Kidney (tissue), 14 donors: ENCODE data around the gene ZDHHC1. TPM values are rescaled to one million over a fixed set of nuclear protein-coding genes. Genes with fewer than 3 reads are reported as not detected.

Experiments used
- DNase-seq, 5 donors: peaks; one replicate each; pipeline ENCODE4 v3.0.0-alpha.2; 2013 to 2020
- FAIRE-seq: peaks from 2 replicates; lab custom pipeline; 2012; peaks lifted over from hg19 to GRCh38; lab: Jason Lieb, UNC
- H3K27ac ChIP-seq, 2 donors: one replicate each; pipeline ENCODE4 v1.7.0; 2013; ENCODE audit warnings: low read depth in 2 of 2, low read length in 2 of 2, inconsistent platforms in 1 of 2
- H3K27me3 ChIP-seq: one replicate; pipeline ENCODE4 v1.7.1; 2013; ENCODE audit warnings: low read length, inconsistent platforms; ENCODE audit not compliant: control insufficient read depth, insufficient read depth
- H3K36me3 ChIP-seq, 3 donors: one replicate each; pipeline versions ENCODE4 v1.7.0 to v1.7.1; 2013; ENCODE audit warnings: low read length in 3 of 3, control low read depth in 1 of 3, inconsistent platforms in 1 of 3; ENCODE audit not compliant: insufficient read depth in 3 of 3, control insufficient read depth in 2 of 3
- H3K4me1 ChIP-seq, 3 donors: one replicate each; pipeline versions ENCODE4 v1.7.0 to v1.7.1; 2013; ENCODE audit warnings: low read length in 3 of 3, inconsistent platforms in 1 of 3, low read depth in 1 of 3; ENCODE audit not compliant: control insufficient read depth in 2 of 3, insufficient read depth in 2 of 3
- H3K4me3 ChIP-seq, 3 donors: one replicate each; pipeline versions ENCODE4 v1.7.0 to v1.8.1; 2013; ENCODE audit warnings: low read length in 3 of 3, control low read depth in 1 of 3, inconsistent platforms in 1 of 3
- H3K9ac ChIP-seq, 3 donors: one replicate each; pipeline versions ENCODE4 v1.7.0 to v1.7.1; 2013; ENCODE audit warnings: low read length in 3 of 3, control low read depth in 1 of 3, inconsistent platforms in 1 of 3
- H3K9me3 ChIP-seq, 3 donors: one replicate each; pipeline versions ENCODE4 v1.7.0 to v1.7.1; 2013; ENCODE audit warnings: low read length in 3 of 3, control low read depth in 1 of 3, inconsistent platforms in 1 of 3; ENCODE audit not compliant: control insufficient read depth in 2 of 3, insufficient read depth in 1 of 3
- CTCF ChIP-seq: IDR thresholded peaks from 3 replicates; pipeline ENCODE4 v1.5.1; 2012; ENCODE audit warnings: mild to moderate bottlenecking, moderate library complexity, borderline replicate concordance; ENCODE audit not compliant: insufficient read depth; ENCODE audit errors: extremely low read depth
- intact Hi-C: fragments of 100-400 bp; cut with DNase I; formaldehyde crosslinking; loops from one replicate; pipeline ENCODE4 v1.11.1; 2022
- polyA plus RNA-seq: library from polyadenylated mRNA; stranded (reverse); fragments of 350-450 nt; fragmentation: Illumina TruSeq; extraction: RNeasy Lipid Tissue Mini Kit (QIAGEN cat#74804); gene quantifications from one replicate; pipeline ENCODE4 v1.2.3, GENCODE V29; 2014; ENCODE audit warnings: low read depth, low replicate concordance; ENCODE audit not compliant: insufficient read depth
- total RNA-seq: library from RNA; stranded (reverse); fragmentation: NEBNext Ultra II Directional; extraction: Animal tissue kit (Norgen Biotek cat#: 25700); gene quantifications from one replicate; pipeline ENCODE4 v1.2.1, GENCODE V29; 2021
- donor health status: control.
- donor health status: control.
- donor health status: control.
- donor health status: control.
- donor health status: control.
- donor health status: DM: yes; HTN: yes; CAD: no.
- donor health status: Normal renal cell carcinoma (clear cell type).

The ZDHHC1 gene
- total and polyA plus RNA-seq, 2 donors from 2014 or later, result 14.6 to 23.6 TPM

GRCh38 chr16:67393111-67393787 is 23.0 kb downstream of the ZDHHC1 start, which contains the start of gene TPPP3:
Gene TPPP3, minus strand, starts transcription at chr16:67393498. Its CDS starts 2,387 bp downstream, at chr16:67391111.
- Histone ChIP-seq H3K36me3 (no peaks in the 10 kb centered on the region), H3K4me3 (peak within 1 kb of the TSS; percentile 12 to 55 (median 24)), H3K9ac (peak within 1 kb of the TSS in 2 of 3 donors; percentile 65 to 67), H3K27me3 (no peaks in the 10 kb centered on the region), H3K27ac (peak within 1 kb of the TSS; percentile 57 to 80), H3K9me3 (no peaks in the 10 kb centered on the region), H3K4me1 (peaks cover 0 to 32% (median 0%) of the 10 kb centered on the region in 3 donors)
- FAIRE-seq (no peak), DNase-seq (peak; percentile 91 to 97 (median 95))
- TF ChIP-seq CTCF, result peak; percentile 31
- intact Hi-C loops, result no loop called here

GRCh38 chr16:67392301-67393059 is 23.8 kb downstream of the ZDHHC1 start:
- no peak for FAIRE-seq
- Histone ChIP-seq H3K9me3 (no peaks in the 10 kb centered on the region), H3K27ac (peak overlapping the region in 1 of 2 donors; percentile 57), H3K4me1 (peaks cover 0 to 27% (median 0%) of the 10 kb centered on the region in 3 donors), H3K4me3 (peak overlapping the region; percentile 12 to 55 (median 24)), H3K9ac (peak overlapping the region in 2 of 3 donors; percentile 65 to 67), H3K27me3 (no peaks in the 10 kb centered on the region), H3K36me3 (no peaks in the 10 kb centered on the region)
- peak in 1 of 5 donors; percentile 44 for DNase-seq
- intact Hi-C loops, result no loop called here
- no peak for TF ChIP-seq CTCF

- no peak for FAIRE-seq
- intact Hi-C loops, result no loop called here
- no peaks in the 10 kb centered on the region for H3K27me3 ChIP-seq
- H3K9me3 ChIP-seq, result no peaks in the 10 kb centered on the region
- H3K27ac ChIP-seq, result no peak overlapping the region
- peak in 1 of 5 donors; percentile 63 for DNase-seq
- H3K4me1 ChIP-seq, result peaks cover 0 to 20% (median 0%) of the 10 kb centered on the region in 3 donors
- no peak for TF ChIP-seq CTCF
- no peak overlapping the region for H3K4me3 ChIP-seq
- no peaks in the 10 kb centered on the region for H3K36me3 ChIP-seq
- no peak overlapping the region for H3K9ac ChIP-seq
Measured at GRCh38 chr16:67391424-67392300, 24.6 kb downstream of the ZDHHC1 start.
